ENCODE results near the gene ADPRHL1. TPM values are rescaled to one million over a fixed set of nuclear protein-coding genes. Genes with fewer than 3 reads are reported as not detected.

Gene ADPRHL1
- total and polyA plus RNA-seq, 2 donors (not counting 1 experiment from before 2014, with no cell fraction given) = 0.28 to 1.3 TPM

GRCh38 chr13:113489549-113490495, 36.5 kb upstream of the ADPRHL1 start:
- no peak for DNase-seq
- Histone ChIP-seq H3K79me2 (ENCODE audit: control insufficient read depth, insufficient read depth, low read length) (peaks cover 77% of the 10 kb centered on the region), H4K20me1 (ENCODE audit: control insufficient read depth, insufficient read depth, low read length, poor library complexity, severe bottlenecking) (peaks cover 31% of the 10 kb centered on the region), H2AFZ (ENCODE audit: insufficient read depth, low read depth, low read length, poor library complexity, severe bottlenecking) (peak overlapping the region; percentile 87), H3K4me2 (replicated peaks; ENCODE audit: low read depth, low read length, poor library complexity, severe bottlenecking) (peak overlapping the region; percentile 91), H3K4me3 (ENCODE audit: control extremely low read depth in 1 of 5, extremely low read depth in 1 of 5, insufficient read depth in 1 of 5, low read depth in 2 of 5, low read length in 4 of 5) (peak overlapping the region; percentile 53 to 82 (median 68)), H3K36me3 (replicated peaks in 1 of 2; ENCODE audit: control extremely low read depth in 1 of 2, control insufficient read depth in 1 of 2, extremely low read depth in 1 of 2, insufficient read depth in 2 of 2, low read length in 1 of 2) (no peaks in the 10 kb centered on the region), H3K9me3 (ENCODE audit: control extremely low read depth in 1 of 3, control insufficient read depth in 2 of 3, insufficient read depth in 1 of 3, low read length in 2 of 3) (no peaks in the 10 kb centered on the region), H3K27me3 (replicated peaks in 1 of 4; ENCODE audit: control extremely low read depth in 1 of 4, control insufficient read depth in 3 of 4, insufficient read depth in 4 of 4, low read length in 3 of 4) (no peaks in the 10 kb centered on the region), H3K9ac (ENCODE audit: low read length) (peak overlapping the region; percentile 80), H3K4me1 (ENCODE audit: control insufficient read depth in 2 of 2, insufficient read depth in 2 of 2, low read length in 2 of 2) (peaks cover 24 to 27% of the 10 kb centered on the region in 2 donors), H3K27ac (ENCODE audit: low read length in 2 of 2) (peak overlapping the region in 1 of 2 donors; percentile 73)
- no peak for ATAC-seq (ENCODE audit: low read depth)
- Mint-ChIP-seq H3K27me3 (no peaks in the 10 kb centered on the region), H3K27ac (peak overlapping the region; percentile 88), H3K4me3 (peak overlapping the region; percentile 94), H3K4me1 (peaks cover 53% of the 10 kb centered on the region), H3K9me3 (ENCODE audit: insufficient read depth) (no peaks in the 10 kb centered on the region)
- CTCF ChIA-PET = no interaction called here
- POLR2A ChIA-PET = no interaction called here
- TF ChIP-seq CTCF (IDR thresholded peaks at IDR 0.05) (no peak), EZH2 (IDR thresholded peaks at IDR 0.05; ENCODE audit: borderline replicate concordance, insufficient read depth, low read depth, low read length, poor library complexity, severe bottlenecking) (no peak)
- intact Hi-C loops (cut with micrococcal nuclease) = loop anchor here (2.0 kb wide), 2 partner anchors 281 to 337 kb away; partner anchors contain the start of genes CUL4A and PCID2
- 11% methylated on average over 54 of the region's 54 CpGs for WGBS (ENCODE audit: insufficient coverage)

GRCh38 chr13:113489171-113489548, 35.9 kb upstream of the ADPRHL1 start:
- peak overlapping the region; percentile 88 for H3K27ac Mint-ChIP-seq
- peaks cover 24 to 27% of the 10 kb centered on the region in 2 donors for H3K4me1 ChIP-seq (ENCODE audit: control insufficient read depth in 2 of 2, insufficient read depth in 2 of 2, low read length in 2 of 2)
- H3K4me1 Mint-ChIP-seq = peaks cover 51% of the 10 kb centered on the region
- no peak overlapping the region for H3K4me3 ChIP-seq (ENCODE audit: control extremely low read depth in 1 of 5, extremely low read depth in 1 of 5, insufficient read depth in 1 of 5, low read depth in 2 of 5, low read length in 4 of 5)
- H3K27ac ChIP-seq (ENCODE audit: low read length in 2 of 2) = no peak overlapping the region
- ATAC-seq (ENCODE audit: low read depth) (no peak), DNase-seq (peak; percentile 10)
- H3K4me3 Mint-ChIP-seq = peak overlapping the region; percentile 94
- no peaks in the 10 kb centered on the region for H3K9me3 Mint-ChIP-seq (ENCODE audit: insufficient read depth)
- H4K20me1 ChIP-seq (ENCODE audit: control insufficient read depth, insufficient read depth, low read length, poor library complexity, severe bottlenecking) = peaks cover 31% of the 10 kb centered on the region
- peak overlapping the region; percentile 80 for H3K9ac ChIP-seq (ENCODE audit: low read length)
- ChIA-PET POLR2A (no interaction called here), CTCF (no interaction called here)
- peak overlapping the region; percentile 91 for H3K4me2 ChIP-seq (replicated peaks; ENCODE audit: low read depth, low read length, poor library complexity, severe bottlenecking)
- TF ChIP-seq CTCF (IDR thresholded peaks at IDR 0.05) = no peak
- no peak for TF ChIP-seq EZH2 (IDR thresholded peaks at IDR 0.05; ENCODE audit: borderline replicate concordance, insufficient read depth, low read depth, low read length, poor library complexity, severe bottlenecking)
- no peak overlapping the region for H2AFZ ChIP-seq (ENCODE audit: insufficient read depth, low read depth, low read length, poor library complexity, severe bottlenecking)
- peaks cover 77% of the 10 kb centered on the region for H3K79me2 ChIP-seq (ENCODE audit: control insufficient read depth, insufficient read depth, low read length)
- no peaks in the 10 kb centered on the region for H3K9me3 ChIP-seq (ENCODE audit: control extremely low read depth in 1 of 3, control insufficient read depth in 2 of 3, insufficient read depth in 1 of 3, low read length in 2 of 3)
- intact Hi-C loops (cut with micrococcal nuclease) = no loop called here
- 94% methylated on average over 6 of the region's 8 CpGs for WGBS (ENCODE audit: insufficient coverage)
- H3K27me3 ChIP-seq (replicated peaks in 1 of 4; ENCODE audit: control extremely low read depth in 1 of 4, control insufficient read depth in 3 of 4, insufficient read depth in 4 of 4, low read length in 3 of 4) = no peaks in the 10 kb centered on the region
- H3K27me3 Mint-ChIP-seq = no peaks in the 10 kb centered on the region
- H3K36me3 ChIP-seq (replicated peaks in 1 of 2; ENCODE audit: control extremely low read depth in 1 of 2, control insufficient read depth in 1 of 2, extremely low read depth in 1 of 2, insufficient read depth in 2 of 2, low read length in 1 of 2) = no peaks in the 10 kb centered on the region
